GM21576 (cell line): ENCODE results near the gene SPPL2C.

Source experiments
- ATAC-seq: cut with Tn5 transposase; IDR thresholded peaks from one replicate; pipeline ENCODE4 v1.9.1; 2021; ENCODE audit warnings: mild to moderate bottlenecking, moderate library complexity; ENCODE audit not compliant: unreplicated experiment

The SPPL2C gene

GRCh38 chr17:45828582-45829133, 16.0 kb upstream of the SPPL2C start:
- ATAC-seq, result no peak

- ATAC-seq, result no peak
Measured at GRCh38 chr17:45833920-45834319, 10.8 kb upstream of the SPPL2C start.

- no peak for ATAC-seq
Measured at GRCh38 chr17:45834471-45835396, 9.9 kb upstream of the SPPL2C start.

GRCh38 chr17:45835481-45835880, 9.2 kb upstream of the SPPL2C start:
- ATAC-seq, result no peak

- no peak for ATAC-seq
Measured at GRCh38 chr17:45836047-45837044, 8.3 kb upstream of the SPPL2C start.

- ATAC-seq, result no peak
Measured at GRCh38 chr17:45837187-45837586, 7.5 kb upstream of the SPPL2C start.

- no peak for ATAC-seq
Measured at GRCh38 chr17:45837603-45838002, 7.1 kb upstream of the SPPL2C start.

- no peak for ATAC-seq
Measured at GRCh38 chr17:45838751-45839295, 5.9 kb upstream of the SPPL2C start.

- no peak for ATAC-seq
Measured at GRCh38 chr17:45839442-45839841, 5.2 kb upstream of the SPPL2C start.

- no peak for ATAC-seq
Measured at GRCh38 chr17:45841186-45841585, 3.5 kb upstream of the SPPL2C start.

- ATAC-seq, result no peak
Measured at GRCh38 chr17:45841883-45842525, 2.7 kb upstream of the SPPL2C start.

- ATAC-seq, result no peak
Measured at GRCh38 chr17:45843722-45844121, 959 bp upstream of the SPPL2C start.

- ATAC-seq, result no peak
Measured at GRCh38 chr17:45845376-45846185, 900 bp downstream of the SPPL2C start.

- ATAC-seq, result no peak
Measured at GRCh38 chr17:45846223-45846622, 1.5 kb downstream of the SPPL2C start.

- ATAC-seq, result no peak
Measured at GRCh38 chr17:45846646-45847045, 2.0 kb downstream of the SPPL2C start.

GRCh38 chr17:45847101-45847500, 2.4 kb downstream of the SPPL2C start:
- no peak for ATAC-seq

- no peak for ATAC-seq
Measured at GRCh38 chr17:45847747-45848146, 3.1 kb downstream of the SPPL2C start.

GRCh38 chr17:45848405-45848804, 3.7 kb downstream of the SPPL2C start:
- ATAC-seq, result no peak

- no peak for ATAC-seq
Measured at GRCh38 chr17:45848868-45849535, 4.3 kb downstream of the SPPL2C start.
